Spleen (tissue), 7 donors: Measurements from ENCODE around the gene HPCAL1.

Experiments used
- POLR2A ChIP-seq, 3 donors: fragments of 450-650 bp; IDR thresholded peaks; one replicate each; pipeline ENCODE4 v1.5.1; 2017; ENCODE audit warnings: antibody characterized with exemption in 3 of 3, mild to moderate bottlenecking in 1 of 3
- TF ChIP-seq, protein P1 (sequence below), 11 experiments: fragments of 200-600 bp in 7 of 11; fragments of 450-650 bp in 4 of 11; sonication (generic) in 4 of 11; IDR thresholded peaks in 8 of 11; conservative IDR thresholded peaks in 3 of 11; 1 replicate in 7 of 11; 2 replicates in 4 of 11; pipeline versions ENCODE4 v1.4.0 to v1.8.0; 2016 to 2021; ENCODE audit warnings: antibody characterized with exemption in 11 of 11, inconsistent platforms in 4 of 11, mild to moderate bottlenecking in 1 of 11
- donor health status: DM: no; HTN: no; CAD: no; lungs with moderate emphysema.
- donor health status: DM: no; HTN: no; CAD: no.
- donor health status: DM: no; HTN: no; CAD: no.

DNA sequence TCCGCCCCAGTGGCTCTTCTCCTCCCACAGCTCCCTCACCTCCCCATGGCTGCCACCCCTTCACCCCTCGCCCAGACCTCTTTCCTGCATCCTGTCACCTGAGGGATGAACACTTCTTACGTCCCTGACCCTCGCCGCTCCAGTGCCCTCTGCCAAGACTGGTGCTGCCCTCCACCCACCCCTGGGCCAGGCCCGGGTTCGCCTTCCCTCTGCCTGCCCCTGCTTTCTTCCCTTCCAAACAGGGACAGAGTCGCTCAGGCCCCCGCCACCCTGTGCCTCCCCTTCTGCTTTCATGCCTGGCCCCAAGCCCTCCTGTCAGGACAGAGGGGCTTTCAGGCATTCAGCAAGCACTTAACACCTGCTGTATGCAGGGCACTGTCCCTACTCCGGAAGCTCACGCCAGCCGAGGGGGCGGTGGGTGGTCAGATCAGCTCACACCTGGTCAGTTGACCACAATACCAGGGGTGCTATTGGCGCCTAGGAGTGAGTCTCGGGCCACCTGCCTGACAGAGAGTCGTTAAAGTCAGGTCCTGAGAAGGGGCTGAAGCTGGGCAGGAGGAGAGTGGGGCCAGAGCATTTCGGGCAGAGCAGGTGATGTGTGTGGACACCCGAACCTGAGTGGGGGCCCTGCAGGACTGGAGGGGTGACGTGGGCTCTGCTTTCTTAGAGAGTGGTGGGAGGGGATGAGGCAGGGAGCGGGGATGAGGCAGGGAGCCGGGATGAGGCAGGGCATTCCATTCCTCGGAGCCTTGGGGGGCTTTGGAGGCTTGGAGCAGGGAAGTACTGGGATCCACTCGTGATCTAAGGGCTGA, 26.0 kb upstream of the HPCAL1 start:
- TF ChIP-seq, protein P1, sequence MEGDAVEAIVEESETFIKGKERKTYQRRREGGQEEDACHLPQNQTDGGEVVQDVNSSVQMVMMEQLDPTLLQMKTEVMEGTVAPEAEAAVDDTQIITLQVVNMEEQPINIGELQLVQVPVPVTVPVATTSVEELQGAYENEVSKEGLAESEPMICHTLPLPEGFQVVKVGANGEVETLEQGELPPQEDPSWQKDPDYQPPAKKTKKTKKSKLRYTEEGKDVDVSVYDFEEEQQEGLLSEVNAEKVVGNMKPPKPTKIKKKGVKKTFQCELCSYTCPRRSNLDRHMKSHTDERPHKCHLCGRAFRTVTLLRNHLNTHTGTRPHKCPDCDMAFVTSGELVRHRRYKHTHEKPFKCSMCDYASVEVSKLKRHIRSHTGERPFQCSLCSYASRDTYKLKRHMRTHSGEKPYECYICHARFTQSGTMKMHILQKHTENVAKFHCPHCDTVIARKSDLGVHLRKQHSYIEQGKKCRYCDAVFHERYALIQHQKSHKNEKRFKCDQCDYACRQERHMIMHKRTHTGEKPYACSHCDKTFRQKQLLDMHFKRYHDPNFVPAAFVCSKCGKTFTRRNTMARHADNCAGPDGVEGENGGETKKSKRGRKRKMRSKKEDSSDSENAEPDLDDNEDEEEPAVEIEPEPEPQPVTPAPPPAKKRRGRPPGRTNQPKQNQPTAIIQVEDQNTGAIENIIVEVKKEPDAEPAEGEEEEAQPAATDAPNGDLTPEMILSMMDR (IDR thresholded peaks at IDR 0.05 in 8 of 11, conservative IDR thresholded peaks at IDR 0.05 in 3 of 11): no peak
- no peak for TF ChIP-seq POLR2A (IDR thresholded peaks at IDR 0.05)
